NB4 (cell line): ENCODE results near the gene C9orf78.

Experiments used
- CTCF ChIP-seq: IDR thresholded peaks from one replicate; pipeline ENCODE4 v1.5.1; 2012; ENCODE audit warnings: low read depth, low read length
- MAX ChIP-seq: IDR thresholded peaks from 2 replicates; pipeline ENCODE4 v1.6.1; 2011; ENCODE audit warnings: low read depth, low read length
- POLR2A ChIP-seq: IDR thresholded peaks from 2 replicates; pipeline ENCODE4 v1.6.1; 2011; ENCODE audit warnings: mild to moderate bottlenecking; ENCODE audit not compliant: insufficient read length; ENCODE audit errors: extremely low read depth

- no peak for TF ChIP-seq POLR2A
- TF ChIP-seq MAX: no peak
- TF ChIP-seq CTCF: no peak
Observed at GRCh38 chr9:129839324-129840023, 4.4 kb upstream of the C9orf78 start.
